Measurements from ENCODE around the gene PTPRK.

The PTPRK gene

DNA sequence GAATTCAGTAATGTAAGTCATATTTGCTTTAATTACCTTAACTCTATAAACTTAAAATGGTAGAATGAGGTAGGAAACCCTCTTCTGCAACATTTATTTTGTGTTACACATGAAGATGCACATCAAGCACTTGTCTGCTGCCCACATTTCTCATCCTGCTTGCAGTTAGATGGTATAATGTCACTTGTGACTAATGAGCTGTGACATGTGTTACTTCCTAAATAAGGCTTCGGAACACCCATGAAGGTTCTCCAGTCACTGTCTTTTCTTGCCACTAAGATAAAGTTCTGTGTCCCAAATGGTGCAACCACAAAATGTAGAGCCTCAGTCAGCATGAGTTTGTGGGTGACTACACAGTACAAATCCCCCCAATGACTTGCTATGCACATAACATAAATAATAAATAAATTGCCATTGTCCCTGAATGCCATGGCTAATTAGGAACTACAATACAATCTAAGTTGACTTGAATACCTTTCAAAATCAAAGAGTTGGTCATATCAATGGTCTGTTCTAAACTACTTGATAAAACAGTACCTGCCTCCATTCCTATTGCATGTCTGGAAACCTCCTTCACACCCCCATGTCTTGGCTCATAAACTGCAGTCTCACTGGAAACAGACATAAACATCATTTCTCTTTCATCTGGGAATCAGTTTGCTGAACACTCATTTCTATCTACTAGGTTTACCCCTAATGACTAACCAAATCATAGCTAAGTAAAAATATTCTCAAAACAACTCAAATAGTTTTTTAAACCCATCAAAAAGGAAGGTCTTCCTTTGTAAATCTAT lies 157.2 kb downstream of the PTPRK start:
- Histone ChIP-seq H3K36me3 (ENCODE audit: control insufficient read depth, insufficient read depth, low read length) (no peaks in the 10 kb centered on the region), H3K4me1 (ENCODE audit: control insufficient read depth, insufficient read depth, low read length) (no peaks in the 10 kb centered on the region), H3K9me3 (ENCODE audit: control insufficient read depth, insufficient read depth, low read length) (no peaks in the 10 kb centered on the region), H3K9ac (ENCODE audit: low read depth, low read length) (no peak overlapping the region), H3K4me3 (ENCODE audit: low read depth, low read length) (no peak overlapping the region), H3K27ac (ENCODE audit: low read depth, low read length) (no peak overlapping the region), H3K27me3 (ENCODE audit: control insufficient read depth, insufficient read depth, low read length) (no peaks in the 10 kb centered on the region)

DNA sequence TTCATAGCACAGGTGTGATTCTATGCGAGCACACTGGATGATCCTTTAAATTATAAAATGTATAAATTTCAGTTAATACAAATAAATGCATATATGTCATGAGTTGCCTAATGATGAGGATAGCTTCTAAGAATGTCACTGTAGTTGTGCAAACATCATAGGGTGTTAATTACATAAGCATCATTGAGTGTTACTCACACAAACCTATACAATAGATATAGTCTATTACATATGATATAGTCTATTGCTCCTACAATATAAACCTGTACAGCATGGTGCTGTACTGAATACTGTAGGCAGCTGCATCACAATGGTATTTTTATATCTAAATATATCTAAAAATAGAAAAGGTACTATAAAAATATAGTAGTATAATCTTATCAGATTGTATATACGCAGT lies 159.0 kb downstream of the PTPRK start:
- Histone ChIP-seq H3K27ac (ENCODE audit: low read depth, low read length) (no peak overlapping the region), H3K4me1 (ENCODE audit: control insufficient read depth, insufficient read depth, low read length) (peaks cover 9% of the 10 kb centered on the region), H3K9ac (ENCODE audit: low read depth, low read length) (no peak overlapping the region), H3K27me3 (ENCODE audit: control insufficient read depth, insufficient read depth, low read length) (no peaks in the 10 kb centered on the region), H3K4me3 (ENCODE audit: low read depth, low read length) (no peak overlapping the region), H3K9me3 (ENCODE audit: control insufficient read depth, insufficient read depth, low read length) (no peaks in the 10 kb centered on the region), H3K36me3 (ENCODE audit: control insufficient read depth, insufficient read depth, low read length) (no peaks in the 10 kb centered on the region)

DNA sequence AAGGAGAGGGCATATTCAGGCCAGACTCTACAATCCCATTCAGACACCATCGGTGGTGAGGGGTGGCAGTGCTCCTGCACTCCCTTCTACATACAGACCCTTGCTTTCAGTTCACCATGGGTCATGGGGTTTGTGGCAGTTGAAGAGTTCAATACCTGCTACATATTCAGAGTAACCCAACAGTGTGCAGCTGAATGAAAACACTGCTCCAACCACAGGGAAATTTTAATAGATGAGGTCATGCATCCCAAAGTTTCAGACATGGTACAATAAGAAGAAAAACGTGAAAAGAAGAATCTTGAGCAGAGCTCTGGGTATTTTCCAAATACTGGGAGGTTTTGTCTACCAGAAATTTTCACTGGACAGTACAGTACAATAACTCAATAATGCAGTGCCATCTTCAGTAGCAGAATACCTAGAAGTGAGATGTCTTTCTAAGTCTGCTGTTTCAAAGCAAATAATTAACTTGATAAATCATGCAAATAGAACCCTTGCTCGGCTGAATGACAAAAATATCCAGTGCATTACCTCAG lies 162.1 kb downstream of the PTPRK start:
- no peak overlapping the region for H3K9ac ChIP-seq (ENCODE audit: low read depth, low read length)
- no peaks in the 10 kb centered on the region for H3K36me3 ChIP-seq (ENCODE audit: control insufficient read depth, insufficient read depth, low read length)
- no peak overlapping the region for H3K4me3 ChIP-seq (ENCODE audit: low read depth, low read length)
- H3K27me3 ChIP-seq (ENCODE audit: control insufficient read depth, insufficient read depth, low read length) = no peaks in the 10 kb centered on the region
- H3K9me3 ChIP-seq (ENCODE audit: control insufficient read depth, insufficient read depth, low read length) = no peaks in the 10 kb centered on the region
- peaks cover 13% of the 10 kb centered on the region for H3K4me1 ChIP-seq (ENCODE audit: control insufficient read depth, insufficient read depth, low read length)
- H3K27ac ChIP-seq (ENCODE audit: low read depth, low read length) = no peak overlapping the region

DNA sequence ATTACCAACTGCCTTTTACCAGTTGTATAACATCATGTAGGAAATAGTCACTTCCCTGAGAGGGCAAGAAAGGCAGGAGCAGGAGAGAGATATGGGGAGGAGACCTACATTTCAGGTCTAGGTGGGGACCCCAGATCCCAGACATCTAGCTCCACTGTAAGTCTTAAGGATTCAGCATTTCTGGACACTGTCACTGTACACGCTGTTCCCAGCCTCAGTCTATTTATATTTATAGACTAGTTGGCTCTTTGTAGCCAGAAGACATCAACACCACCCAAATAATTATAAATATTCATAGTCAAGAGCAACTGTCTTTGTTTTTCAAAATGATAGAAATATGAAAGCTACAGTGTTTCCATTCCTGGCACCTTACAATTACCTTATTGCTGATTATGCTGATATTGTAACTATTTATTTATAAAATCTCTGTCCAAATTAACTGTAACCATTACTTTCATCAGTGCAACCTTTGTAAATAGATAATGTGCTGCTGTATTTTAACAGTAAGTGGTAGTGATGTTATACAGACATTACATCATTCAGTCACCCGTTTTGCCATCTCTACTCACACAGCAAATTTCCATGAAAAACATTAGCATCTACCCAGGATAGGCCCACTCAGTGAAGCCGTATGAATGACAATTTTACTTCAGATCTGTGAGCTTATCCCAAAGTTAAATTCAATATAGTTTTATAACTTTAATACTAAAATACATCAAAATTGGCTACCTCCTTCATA lies 162.8 kb downstream of the PTPRK start:
- H3K9me3 ChIP-seq (ENCODE audit: control insufficient read depth, insufficient read depth, low read length) = no peaks in the 10 kb centered on the region
- H3K27me3 ChIP-seq (ENCODE audit: control insufficient read depth, insufficient read depth, low read length) = no peaks in the 10 kb centered on the region
- H3K36me3 ChIP-seq (ENCODE audit: control insufficient read depth, insufficient read depth, low read length) = no peaks in the 10 kb centered on the region
- no peak overlapping the region for H3K4me3 ChIP-seq (ENCODE audit: low read depth, low read length)
- peaks cover 13% of the 10 kb centered on the region for H3K4me1 ChIP-seq (ENCODE audit: control insufficient read depth, insufficient read depth, low read length)
- no peak overlapping the region for H3K9ac ChIP-seq (ENCODE audit: low read depth, low read length)
- no peak overlapping the region for H3K27ac ChIP-seq (ENCODE audit: low read depth, low read length)

- Histone ChIP-seq H3K4me1 (ENCODE audit: control insufficient read depth, insufficient read depth, low read length) (peaks cover 13% of the 10 kb centered on the region), H3K27me3 (ENCODE audit: control insufficient read depth, insufficient read depth, low read length) (no peaks in the 10 kb centered on the region), H3K9ac (ENCODE audit: low read depth, low read length) (no peak overlapping the region), H3K4me3 (ENCODE audit: low read depth, low read length) (no peak overlapping the region), H3K27ac (ENCODE audit: low read depth, low read length) (no peak overlapping the region), H3K36me3 (ENCODE audit: control insufficient read depth, insufficient read depth, low read length) (no peaks in the 10 kb centered on the region), H3K9me3 (ENCODE audit: control insufficient read depth, insufficient read depth, low read length) (no peaks in the 10 kb centered on the region)
These were observed 168.0 kb downstream of the PTPRK start for GRCh38 chr6:128352366-128352765.

- Histone ChIP-seq H3K27ac (ENCODE audit: low read depth, low read length) (no peak overlapping the region), H3K4me3 (ENCODE audit: low read depth, low read length) (no peak overlapping the region), H3K9me3 (ENCODE audit: control insufficient read depth, insufficient read depth, low read length) (no peaks in the 10 kb centered on the region)
These were observed 169.2 kb downstream of the PTPRK start for GRCh38 chr6:128351255-128351514.

GRCh38 chr6:128350416-128351254 lies 169.8 kb downstream of the PTPRK start:
- Histone ChIP-seq H3K9ac (ENCODE audit: low read depth, low read length) (no peak overlapping the region), H3K4me3 (ENCODE audit: low read depth, low read length) (no peak overlapping the region), H3K9me3 (ENCODE audit: control insufficient read depth, insufficient read depth, low read length) (no peaks in the 10 kb centered on the region), H3K27ac (ENCODE audit: low read depth, low read length) (no peak overlapping the region), H3K4me1 (ENCODE audit: control insufficient read depth, insufficient read depth, low read length) (no peaks in the 10 kb centered on the region), H3K27me3 (ENCODE audit: control insufficient read depth, insufficient read depth, low read length) (no peaks in the 10 kb centered on the region), H3K36me3 (ENCODE audit: control insufficient read depth, insufficient read depth, low read length) (no peaks in the 10 kb centered on the region)

More at GRCh38 chr6:128351255-128351514, 169.2 kb downstream of the PTPRK start:
- Histone ChIP-seq H3K4me1 (ENCODE audit: control insufficient read depth, insufficient read depth, low read length) (peaks cover 2% of the 10 kb centered on the region; the same call in 1 of the 2 replicates), H3K27me3 (ENCODE audit: control insufficient read depth, insufficient read depth, low read length) (no peaks in the 10 kb centered on the region), H3K9ac (ENCODE audit: low read depth, low read length) (no peak overlapping the region), H3K36me3 (ENCODE audit: control insufficient read depth, insufficient read depth, low read length) (no peaks in the 10 kb centered on the region)

GRCh38 chr6:128347123-128347522 lies 173.3 kb downstream of the PTPRK start:
- H3K4me1 ChIP-seq (ENCODE audit: control insufficient read depth, insufficient read depth, low read length) = no peaks in the 10 kb centered on the region
- no peaks in the 10 kb centered on the region for H3K9me3 ChIP-seq (ENCODE audit: control insufficient read depth, insufficient read depth, low read length)
- no peak overlapping the region for H3K4me3 ChIP-seq (ENCODE audit: low read depth, low read length)
- H3K27ac ChIP-seq (ENCODE audit: low read depth, low read length) = no peak overlapping the region
- H3K36me3 ChIP-seq (ENCODE audit: control insufficient read depth, insufficient read depth, low read length) = no peaks in the 10 kb centered on the region
- no peak overlapping the region for H3K9ac ChIP-seq (ENCODE audit: low read depth, low read length)
- no peaks in the 10 kb centered on the region for H3K27me3 ChIP-seq (ENCODE audit: control insufficient read depth, insufficient read depth, low read length)

DNA sequence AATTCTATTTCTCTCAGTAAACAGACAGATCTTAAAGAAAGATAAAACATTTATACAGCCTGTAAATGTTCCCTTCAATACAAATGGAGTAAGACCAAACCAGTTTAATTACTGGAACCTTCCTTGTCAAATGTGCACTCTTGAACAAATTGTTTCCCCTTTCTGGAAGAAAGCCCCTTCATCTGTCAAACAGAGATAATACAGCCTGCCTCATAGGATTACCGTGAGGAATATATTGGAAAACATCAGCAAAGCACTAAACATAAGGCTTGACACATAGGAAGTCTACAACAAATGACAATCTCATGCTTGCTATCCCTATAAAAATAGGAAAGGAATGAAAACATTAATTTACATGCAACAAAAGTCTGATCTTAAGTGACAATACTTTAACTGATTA lies 173.8 kb downstream of the PTPRK start:
- Histone ChIP-seq H3K27me3 (ENCODE audit: control insufficient read depth, insufficient read depth, low read length) (no peaks in the 10 kb centered on the region), H3K9me3 (ENCODE audit: control insufficient read depth, insufficient read depth, low read length) (no peaks in the 10 kb centered on the region), H3K4me3 (ENCODE audit: low read depth, low read length) (no peak overlapping the region), H3K9ac (ENCODE audit: low read depth, low read length) (no peak overlapping the region), H3K4me1 (ENCODE audit: control insufficient read depth, insufficient read depth, low read length) (no peaks in the 10 kb centered on the region), H3K27ac (ENCODE audit: low read depth, low read length) (no peak overlapping the region), H3K36me3 (ENCODE audit: control insufficient read depth, insufficient read depth, low read length) (no peaks in the 10 kb centered on the region)

GRCh38 chr6:128345278-128345677 lies 175.1 kb downstream of the PTPRK start:
- Histone ChIP-seq H3K36me3 (ENCODE audit: control insufficient read depth, insufficient read depth, low read length) (no peaks in the 10 kb centered on the region), H3K4me3 (ENCODE audit: low read depth, low read length) (no peak overlapping the region), H3K27ac (ENCODE audit: low read depth, low read length) (no peak overlapping the region), H3K9ac (ENCODE audit: low read depth, low read length) (no peak overlapping the region), H3K4me1 (ENCODE audit: control insufficient read depth, insufficient read depth, low read length) (peaks cover 2% of the 10 kb centered on the region), H3K9me3 (ENCODE audit: control insufficient read depth, insufficient read depth, low read length) (no peaks in the 10 kb centered on the region), H3K27me3 (ENCODE audit: control insufficient read depth, insufficient read depth, low read length) (no peaks in the 10 kb centered on the region)
